Purkinje cell (primary cell): ENCODE results near the gene USPL1. TPM values are rescaled to one million over a fixed set of nuclear protein-coding genes. Genes with fewer than 3 reads are reported as not detected.

Experiments used
- polyA plus RNA-seq: library from polyadenylated mRNA; unstranded; fragments of >200 nt; fragmentation: Nextera tagmentation; gene quantifications from 2 replicates; pipeline ENCODE4 v1.2.1, GENCODE V29; 2014

USPL1 gene
- polyA plus RNA-seq: 14.9 and 18.6 TPM in 2 replicates

GRCh38 chr13:30617315-30618185, at the start of gene USPL1:
Gene USPL1, plus strand, starts transcription at chr13:30617920. Its CDS starts 3,221 bp downstream, at chr13:30621141.

Other genes starting within 250 kb of the USPL1 start
- 0.50 and 1.2 TPM in 2 replicates for gene UBE2L5, start 195.4 kb upstream of the USPL1 start, polyA plus RNA-seq
- 571 and 574 TPM in 2 replicates for gene HMGB1, start 152.0 kb upstream of the USPL1 start, polyA plus RNA-seq
- gene ALOX5AP, start 117.6 kb downstream of the USPL1 start, polyA plus RNA-seq: not detected in 2 replicates